ENCODE data around the gene SPRED2.

SPRED2 gene

DNA sequence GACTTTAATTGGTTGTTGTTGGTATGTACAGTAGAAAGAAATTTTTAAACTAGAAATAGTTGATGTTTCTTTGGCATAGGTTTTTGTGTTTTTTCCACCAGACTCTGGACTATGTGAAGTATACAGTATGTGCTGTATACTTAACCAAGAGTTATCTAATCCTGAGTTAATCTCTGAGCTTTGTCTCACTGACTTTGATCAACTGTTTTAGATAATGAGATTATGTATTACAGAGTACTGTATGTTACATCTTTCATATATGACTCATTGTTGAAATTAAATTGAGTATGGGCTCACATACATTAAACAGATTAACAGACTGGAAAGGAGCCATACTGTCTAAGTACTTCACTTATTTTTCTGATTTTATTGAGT is 166.7 kb downstream of the SPRED2 start:
- TF ChIP-seq CTCF (IDR thresholded peaks at IDR 0.05) (no peak), ZFX (IDR thresholded peaks at IDR 0.05; ENCODE audit: borderline replicate concordance) (no peak)

DNA sequence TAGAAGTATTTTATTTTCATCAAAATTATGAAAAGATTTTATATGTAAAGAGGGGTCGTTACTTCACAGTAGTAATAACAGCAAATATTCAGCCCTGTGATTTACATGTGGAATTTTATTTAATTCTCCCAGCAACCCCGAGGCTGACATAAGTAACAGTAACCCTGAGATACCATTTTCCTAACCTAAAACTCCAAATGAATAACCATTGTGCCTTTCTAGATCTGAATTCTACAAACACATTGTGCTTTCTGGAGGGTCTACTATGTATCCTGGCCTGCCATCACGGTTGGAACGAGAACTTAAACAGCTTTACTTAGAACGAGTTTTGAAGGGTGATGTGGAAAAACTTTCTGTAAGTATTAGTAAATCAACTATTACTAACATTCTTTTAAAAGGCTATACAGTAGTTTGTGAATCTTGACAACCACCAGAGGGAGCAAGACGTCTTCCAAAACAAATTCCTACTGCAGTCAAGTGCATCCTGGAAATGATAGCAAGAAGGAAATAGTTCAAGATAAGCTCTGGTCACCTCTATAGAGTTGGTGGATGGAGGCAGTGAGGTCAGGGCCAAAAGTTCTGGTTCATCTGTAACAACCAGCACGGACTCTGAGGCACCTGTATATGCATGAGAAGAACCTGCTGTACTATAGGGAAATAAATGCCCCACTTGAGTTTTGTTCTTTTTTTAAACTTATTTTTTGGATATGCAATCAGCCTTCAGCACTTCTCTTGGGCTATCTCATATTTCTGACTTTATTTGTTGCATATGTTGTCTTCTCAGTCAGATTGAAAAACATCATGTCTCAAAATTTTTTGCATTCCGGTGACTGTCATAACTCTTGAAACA is 167.4 kb downstream of the SPRED2 start:
- H3K27ac ChIP-seq = no peak overlapping the region
- TF ChIP-seq CTCF (IDR thresholded peaks at IDR 0.05) = peak; percentile 81
- no peak for TF ChIP-seq ZFX (IDR thresholded peaks at IDR 0.05; ENCODE audit: borderline replicate concordance)

More for the DNA sequence above, 166.7 kb downstream of the SPRED2 start:
- H3K27ac ChIP-seq = no peak overlapping the region

DNA sequence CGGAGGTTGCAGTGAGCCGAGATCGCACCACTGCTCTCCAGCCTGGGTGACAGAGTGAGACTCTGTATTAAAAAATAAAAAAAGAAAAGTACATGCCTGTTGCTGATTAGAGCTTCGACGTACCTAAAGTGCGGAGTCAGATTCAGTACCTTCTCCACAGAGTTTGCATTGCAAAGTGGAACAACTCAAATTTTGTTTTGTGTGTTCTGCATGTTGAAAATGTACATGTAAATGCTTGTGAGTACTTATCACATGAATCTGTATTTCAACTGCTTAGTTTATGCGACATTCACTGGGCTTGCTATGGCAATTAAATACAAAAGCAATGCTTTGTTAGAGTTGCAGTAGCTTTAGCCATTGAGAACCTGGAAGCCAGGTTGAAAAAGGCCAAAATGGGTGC is 168.4 kb downstream of the SPRED2 start:
- no peak overlapping the region for H3K27ac ChIP-seq
- TF ChIP-seq ZFX (IDR thresholded peaks at IDR 0.05; ENCODE audit: borderline replicate concordance) (no peak), CTCF (IDR thresholded peaks at IDR 0.05) (no peak)

DNA sequence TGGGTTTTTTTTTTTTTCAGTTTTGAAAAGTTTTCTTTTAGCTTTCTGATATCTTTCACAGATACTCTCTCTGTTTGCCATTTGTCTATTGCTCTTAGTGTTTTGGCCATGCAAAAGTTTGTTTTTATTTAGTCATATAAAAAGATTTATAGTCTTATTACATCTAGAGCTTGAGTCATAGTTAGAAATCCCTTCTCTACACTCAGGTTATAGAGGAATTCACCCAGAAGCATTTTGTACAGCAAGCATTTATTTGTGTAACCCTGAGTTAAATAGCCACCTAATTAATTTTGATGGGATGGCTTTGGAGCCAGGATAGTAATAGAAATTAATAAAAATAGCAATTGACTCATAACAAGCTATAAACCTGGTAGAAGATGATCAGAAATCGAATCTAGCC is 169.1 kb downstream of the SPRED2 start:
- H3K27ac ChIP-seq = no peak overlapping the region
- TF ChIP-seq CTCF (IDR thresholded peaks at IDR 0.05) (no peak), ZFX (IDR thresholded peaks at IDR 0.05; ENCODE audit: borderline replicate concordance) (no peak)

DNA sequence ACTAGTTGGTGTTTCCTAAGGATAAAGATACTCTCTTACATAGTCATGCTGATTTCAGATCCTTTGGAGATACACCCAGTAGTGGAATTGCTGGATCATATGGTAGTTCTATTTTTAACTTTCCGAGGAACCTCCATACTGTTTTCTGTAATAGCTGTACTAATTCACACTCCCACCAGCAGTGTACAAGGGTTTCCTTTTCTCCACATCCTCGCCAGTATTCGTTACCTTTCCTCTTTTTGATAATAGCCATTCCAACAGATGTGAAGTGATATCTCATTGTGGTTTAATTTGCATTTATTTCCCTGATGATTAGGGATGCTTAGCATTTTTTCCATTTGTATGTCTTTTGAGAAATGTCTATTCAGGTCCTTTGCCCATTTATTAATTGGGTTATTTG is 170.7 kb downstream of the SPRED2 start:
- no peak overlapping the region for H3K27ac ChIP-seq
- TF ChIP-seq ZFX (IDR thresholded peaks at IDR 0.05; ENCODE audit: borderline replicate concordance) (no peak), CTCF (IDR thresholded peaks at IDR 0.05) (no peak)

Data from 22Rv1 (cell line).